Heart left ventricle (tissue), 16 donors: ENCODE measurements around the gene NCK2. TPM values are rescaled to one million over a fixed set of nuclear protein-coding genes. Genes with fewer than 3 reads are reported as not detected.

Source experiments
- ATAC-seq, 4 donors: fragments of 200-7000 bp; cut with Tn5 transposase; one replicate each; pipeline ENCODE4 v1.9.1; 2020 to 2022; ENCODE audit warnings: moderate library complexity in 4 of 4, mild to moderate bottlenecking in 3 of 4, moderate number of reproducible peaks in 1 of 4
- DNase-seq, 5 donors: peaks; one replicate each; pipeline ENCODE4 v3.0.0-alpha.2; 2020
- H3K27ac ChIP-seq, 12 donors: fragments of 200-600 bp; sonication (generic) in 4 of 12; one replicate each; pipeline versions ENCODE4 v1.5.0 to v1.8.0; 2016 to 2022; ENCODE audit warnings: mild to moderate bottlenecking in 2 of 12
- H3K27me3 ChIP-seq, 9 donors: fragments of 200-600 bp; sonication (generic) in 2 of 9; one replicate each; pipeline versions ENCODE4 v1.5.1 to v1.8.0; 2016 to 2022; ENCODE audit warnings: mild to moderate bottlenecking in 3 of 9
- H3K36me3 ChIP-seq, 9 donors: fragments of 200-600 bp; sonication (generic) in 2 of 9; one replicate each; pipeline versions ENCODE4 v1.5.0 to v1.8.0; 2018 to 2022; ENCODE audit warnings: mild to moderate bottlenecking in 2 of 9
- H3K4me1 ChIP-seq, 12 donors: fragments of 200-600 bp; sonication (generic) in 4 of 12; one replicate each; pipeline versions ENCODE4 v1.5.0 to v1.8.0; 2016 to 2022; ENCODE audit warnings: mild to moderate bottlenecking in 3 of 12
- H3K4me3 ChIP-seq, 12 donors: fragments of 200-600 bp; sonication (generic) in 4 of 12; one replicate each; pipeline versions ENCODE4 v1.5.0 to v1.8.0; 2017 to 2022; ENCODE audit warnings: mild to moderate bottlenecking in 9 of 12, moderate library complexity in 4 of 12
- H3K9me3 ChIP-seq, 12 donors: fragments of 200-600 bp; sonication (generic) in 4 of 12; one replicate each; pipeline versions ENCODE4 v1.5.0 to v1.8.0; 2016 to 2022; ENCODE audit warnings: mild to moderate bottlenecking in 1 of 12
- CTCF ChIP-seq, 12 donors: fragments of 200-600 bp; sonication (generic) in 4 of 12; IDR thresholded peaks; one replicate each; pipeline versions ENCODE4 v1.5.0 to v1.8.0; 2018 to 2022; ENCODE audit warnings: antibody characterized with exemption in 12 of 12, mild to moderate bottlenecking in 5 of 12
- POLR2A ChIP-seq, 2 donors: fragments of 450-650 bp; IDR thresholded peaks; one replicate each; pipeline ENCODE4 v1.6.1; 2017; ENCODE audit warnings: antibody characterized with exemption in 2 of 2, mild to moderate bottlenecking in 2 of 2, moderate library complexity in 2 of 2
- WGBS, 4 donors: extraction: QIAGEN DNeasy Blood & Tissue Kit in 2 of 4; methylation state at CpG; one replicate each; pipeline versions ENCODE4 v1.1.5 to v1.1.7; 2013 to 2018; 5-methylcytosine and 5-hydroxymethylcytosine counted together
- intact Hi-C, 10 donors: fragments of 100-400 bp; cut with DNase I; formaldehyde crosslinking; loops; one replicate each; pipeline versions ENCODE4 v1.11.1 to v1.14.2; 2022
- polyA plus RNA-seq, 2 donors: library from polyadenylated mRNA; stranded (reverse); fragments of 200-250 nt; gene quantifications; one replicate each; pipeline ENCODE4 v1.2.3, GENCODE V29; 2013
- total RNA-seq, 9 donors: library from RNA; depleted of rRNA in 2 of 9; stranded (reverse); fragments of >200 nt in 2 of 9; fragmentation: NEBNext Ultra II Directional in 3 of 9; extraction: Animal tissue kit (Norgen Biotek cat#: 25700) in 3 of 9; gene quantifications; one replicate each; pipeline versions ENCODE4 v1.1.0 to v1.2.4, GENCODE V29; 2016 to 2023
- donor health status: ischemic (EF 13 %, LVEDD 7.1; RV severe dilation, severe dysfunction).
- donor health status: healthy with polysubstance abuse.
- donor health status: DM: no; HTN: yes; CAD: no.
- donor health status: DM: no; HTN: no; CAD: no.
- donor health status: ischemic (EF 25% LVEDD 6.9; RV normal size, moderate dysfunction).
- donor health status: ischemic (EF 25% LVEDD 5.7; RV mildly dilated, moderate dysfunction).
- donor health status: healthy.
- donor health status: DM: yes; HTN: yes; CAD: no.
- donor health status: ischemic (EF 35%, LVEDD 5.7; RV mildly dilated, moderate dysfunction).
- donor health status: nonischemic (EF 11% LVEDD 7.7; RV severe dilation, severe dysfunction).
- donor health status: DM: yes; HTN: yes; CAD: no.
- donor health status: PGD.
- donor health status: ischemic (EF 29% LVEDD 5.4; RV normal size, mild dysfunction).
- donor health status: nonischemic (EF 23%, LVEDD 6.1; RV moderate dilation, normal function).

Gene NCK2
- total and polyA plus RNA-seq, 11 donors = 22.6 to 54.2 (median 33.4) TPM

DNA sequence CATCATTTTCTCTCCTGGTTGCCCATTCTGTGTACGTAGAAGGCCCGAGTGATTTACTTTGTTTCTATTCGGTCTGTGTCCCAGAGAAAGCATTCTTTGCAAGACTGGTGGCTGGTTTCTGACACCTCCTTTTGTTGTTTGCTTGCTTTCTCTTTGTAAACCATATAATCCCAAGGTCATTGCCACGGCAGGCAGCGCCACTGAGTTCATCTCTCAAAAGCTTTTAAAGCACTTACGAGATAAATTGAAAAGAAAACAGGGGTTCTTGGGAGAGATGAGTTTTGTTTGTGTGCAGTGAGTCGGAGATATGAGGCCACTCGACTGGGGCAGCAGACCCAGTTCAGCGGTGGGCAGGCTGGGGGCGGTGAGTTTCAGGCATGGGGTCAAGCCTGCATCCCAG lies 137.6 kb downstream of the NCK2 start:
- Histone ChIP-seq H3K27me3 (no peaks in the 10 kb centered on the region), H3K4me1 (peaks cover 4 to 66% (median 47%) of the 10 kb centered on the region in 12 donors), H3K4me3 (no peak overlapping the region), H3K27ac (no peak overlapping the region), H3K36me3 (peaks cover 0 to 30% (median 13%) of the 10 kb centered on the region in 9 donors), H3K9me3 (peaks cover 0 to 8% (median 0%) of the 10 kb centered on the region in 12 donors)
- ATAC-seq = no peak
- intact Hi-C loops = loop anchor here in 4 of 10 donors (5.0 to 10.0 kb wide), 4 partner anchors 68 to 308 kb away; partner anchors contain the start of gene NCK2 (in 2 of the 4)
- WGBS, 4 donors = 84 to 93% (median 91%) methylated on average over 10 of the region's 10 CpGs
- DNase-seq = no peak
- TF ChIP-seq CTCF (IDR thresholded peaks at IDR 0.05) = no peak
- TF ChIP-seq POLR2A (IDR thresholded peaks at IDR 0.05) = no peak

DNA sequence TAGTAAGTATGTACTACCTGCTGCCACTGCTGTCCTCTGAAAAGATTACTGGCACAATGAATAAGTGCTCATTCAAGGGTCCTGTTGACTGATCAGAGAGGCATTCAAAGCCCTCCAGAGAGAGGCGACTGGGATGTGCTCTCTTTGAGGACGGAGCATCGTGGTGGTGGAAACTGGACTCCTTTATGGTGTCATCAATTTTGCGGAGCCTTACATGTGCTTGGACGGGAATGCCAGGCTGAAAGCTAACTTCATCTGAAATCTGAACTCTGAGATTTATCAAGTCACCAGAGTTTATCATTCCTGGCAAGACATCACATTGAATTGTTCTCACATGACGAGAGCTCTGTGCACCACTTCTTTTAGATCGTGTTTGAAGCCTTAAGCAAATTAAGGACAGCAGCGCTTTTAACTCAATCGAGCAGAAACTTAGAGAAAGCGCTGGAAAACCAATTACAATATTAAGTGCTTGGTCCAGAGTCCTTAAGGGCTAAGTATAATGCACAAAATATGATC lies 138.3 kb downstream of the NCK2 start:
- Histone ChIP-seq H3K4me1 (peaks cover 5 to 66% (median 48%) of the 10 kb centered on the region in 12 donors), H3K27ac (no peak overlapping the region), H3K9me3 (peaks cover 0 to 8% (median 0%) of the 10 kb centered on the region in 12 donors), H3K36me3 (peaks cover 0 to 30% (median 13%) of the 10 kb centered on the region in 9 donors), H3K27me3 (no peaks in the 10 kb centered on the region), H3K4me3 (no peak overlapping the region)
- DNase-seq (no peak), ATAC-seq (no peak)
- no peak for TF ChIP-seq POLR2A (IDR thresholded peaks at IDR 0.05)
- TF ChIP-seq CTCF (IDR thresholded peaks at IDR 0.05) = no peak
- intact Hi-C loops = loop anchor here in 4 of 10 donors (5.0 to 10.0 kb wide), 4 partner anchors 68 to 308 kb away; partner anchors contain the start of gene NCK2 (in 2 of the 4)
- WGBS, 4 donors = 64 to 70% (median 67%) methylated on average over 10 of the region's 10 CpGs

GRCh38 chr2:105883911-105884694 lies 139.4 kb downstream of the NCK2 start:
- ATAC-seq = peak in 2 of 4 donors; percentile 19 to 23
- Histone ChIP-seq H3K36me3 (peaks cover 0 to 27% (median 11%) of the 10 kb centered on the region in 9 donors), H3K4me3 (no peak overlapping the region), H3K27ac (peak overlapping the region in 3 of 12 donors; percentile 3 to 32 (median 11)), H3K27me3 (no peaks in the 10 kb centered on the region), H3K4me1 (peaks cover 5 to 68% (median 50%) of the 10 kb centered on the region in 12 donors), H3K9me3 (peaks cover 0 to 14% (median 1%) of the 10 kb centered on the region in 12 donors)
- 60 to 65% (median 63%) methylated on average over 11 of the region's 11 CpGs for WGBS, 4 donors
- intact Hi-C loops = loop anchor here in 4 of 10 donors (5.0 to 10.0 kb wide), 4 partner anchors 69 to 309 kb away; partner anchors contain the start of gene NCK2 (in 2 of the 4)
- no peak for TF ChIP-seq CTCF (IDR thresholded peaks at IDR 0.05)
- TF ChIP-seq POLR2A (IDR thresholded peaks at IDR 0.05) = no peak
- no peak for DNase-seq

DNA sequence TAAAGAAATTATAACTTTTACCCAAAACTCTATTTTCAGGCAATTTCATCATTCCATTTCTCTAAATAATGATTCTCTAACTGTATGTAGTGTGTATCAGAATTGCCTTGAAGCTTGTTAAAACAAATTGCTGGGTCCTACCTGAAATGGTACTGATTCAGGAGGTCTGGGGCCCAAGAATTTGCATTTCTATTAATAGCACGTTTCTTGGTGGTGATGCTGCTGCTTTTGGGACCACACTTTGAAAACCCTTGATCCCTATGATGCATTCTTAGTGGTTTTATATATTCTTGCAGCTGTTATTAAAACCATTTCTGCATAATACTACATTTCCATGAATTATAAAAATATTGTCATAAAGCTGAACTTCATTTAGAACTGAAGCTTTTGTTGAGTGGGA lies 140.7 kb downstream of the NCK2 start:
- WGBS, 4 donors = 9 to 39% (median 15%) methylated on average over 1 of the region's 1 CpG
- Histone ChIP-seq H3K4me1 (peaks cover 5 to 69% (median 50%) of the 10 kb centered on the region in 12 donors), H3K36me3 (peaks cover 0 to 27% (median 11%) of the 10 kb centered on the region in 9 donors), H3K4me3 (no peak overlapping the region), H3K27ac (peak overlapping the region in 8 of 12 donors; percentile 10 to 80 (median 60)), H3K9me3 (peaks cover 0 to 13% (median 1%) of the 10 kb centered on the region in 12 donors), H3K27me3 (no peaks in the 10 kb centered on the region)
- no peak for ATAC-seq
- DNase-seq = no peak
- TF ChIP-seq CTCF (IDR thresholded peaks at IDR 0.05) (no peak), POLR2A (IDR thresholded peaks at IDR 0.05) (no peak)
- intact Hi-C loops = loop anchor here in 5 of 10 donors (5.0 to 10.0 kb wide), 5 partner anchors 71 to 311 kb away; partner anchors contain the start of gene NCK2 (in 1 of the 5)
